Mesenteric fat pad (tissue), 1 donor: ENCODE measurements around the gene C3orf22. TPM values are rescaled to one million over a fixed set of nuclear protein-coding genes. Genes with fewer than 3 reads are reported as not detected.
A peak's percentile ranks its signal among the peaks of the same experiment; 100 is the strongest.

ENCODE experiments used
- DNase-seq: peaks from one replicate; pipeline ENCODE4 v3.0.0-alpha.2; 2020; ENCODE audit warnings: low spot score
- total RNA-seq: library from RNA; stranded (reverse); fragmentation: NEBNext Ultra II Directional; extraction: Animal tissue kit (Norgen Biotek cat#: 25700); gene quantifications from one replicate; pipeline ENCODE4 v1.2.1, GENCODE V29; 2021
- donor health status: DM: yes; HTN: yes; CAD: no.

Gene C3orf22
- total RNA-seq, 1 donor from 2014 or later = not detected

DNA sequence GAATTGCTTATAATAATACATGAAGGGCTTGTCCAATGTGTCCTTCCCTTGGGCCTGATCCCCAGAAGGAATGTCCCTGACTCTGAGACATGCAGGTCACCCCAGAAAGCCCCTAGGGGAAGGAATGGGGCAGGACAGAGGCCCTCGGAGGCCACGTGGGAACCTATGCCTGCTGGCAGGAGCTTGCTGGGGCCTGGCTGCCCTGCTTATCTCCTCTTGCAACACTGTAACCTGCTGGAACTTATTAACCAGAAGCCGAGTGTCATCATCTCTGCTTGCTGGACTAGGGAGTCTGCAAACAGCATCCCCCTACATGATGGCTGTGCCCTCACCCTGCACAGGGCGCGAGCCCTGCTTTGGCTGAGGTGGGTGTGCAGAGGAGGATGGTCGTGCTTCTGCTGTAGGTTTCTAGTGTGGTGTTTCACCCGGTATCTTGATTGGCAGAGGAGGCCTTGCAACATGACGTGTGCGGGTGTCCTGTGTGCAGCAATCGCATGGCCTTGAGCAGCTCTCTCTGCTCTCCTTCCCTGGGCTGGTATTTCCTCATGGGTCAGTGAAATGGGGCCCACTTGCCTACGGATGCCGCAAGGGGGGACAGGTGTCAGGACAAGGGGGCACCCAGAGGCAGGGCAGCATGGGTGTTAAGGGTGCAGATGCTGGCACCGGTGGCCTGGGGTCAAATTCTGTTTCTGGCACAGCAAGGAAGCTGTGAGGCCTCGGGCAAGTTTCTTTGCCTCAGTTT is 29.8 kb downstream of the C3orf22 start:
- peak; percentile 77 for DNase-seq

DNA sequence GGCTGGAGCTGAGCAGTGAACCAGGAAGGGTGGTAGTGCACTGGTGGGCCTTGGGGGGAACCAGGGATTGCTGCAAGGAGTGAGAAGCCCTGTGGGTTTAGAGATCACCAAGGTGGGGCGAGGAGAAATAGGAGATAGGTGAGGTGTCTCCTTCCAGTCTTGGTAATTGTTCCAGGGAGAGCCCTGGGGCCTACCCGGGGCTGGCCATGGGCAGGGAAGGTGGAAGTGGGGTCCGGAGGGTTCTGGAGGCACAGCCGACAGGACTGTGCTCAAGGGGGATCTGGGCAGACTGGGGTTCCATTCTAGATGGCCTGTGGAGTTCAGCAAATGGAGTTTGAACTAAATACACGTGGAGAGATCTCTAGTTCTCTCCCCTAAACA is 30.3 kb downstream of the C3orf22 start:
- DNase-seq = peak; percentile 24

DNA sequence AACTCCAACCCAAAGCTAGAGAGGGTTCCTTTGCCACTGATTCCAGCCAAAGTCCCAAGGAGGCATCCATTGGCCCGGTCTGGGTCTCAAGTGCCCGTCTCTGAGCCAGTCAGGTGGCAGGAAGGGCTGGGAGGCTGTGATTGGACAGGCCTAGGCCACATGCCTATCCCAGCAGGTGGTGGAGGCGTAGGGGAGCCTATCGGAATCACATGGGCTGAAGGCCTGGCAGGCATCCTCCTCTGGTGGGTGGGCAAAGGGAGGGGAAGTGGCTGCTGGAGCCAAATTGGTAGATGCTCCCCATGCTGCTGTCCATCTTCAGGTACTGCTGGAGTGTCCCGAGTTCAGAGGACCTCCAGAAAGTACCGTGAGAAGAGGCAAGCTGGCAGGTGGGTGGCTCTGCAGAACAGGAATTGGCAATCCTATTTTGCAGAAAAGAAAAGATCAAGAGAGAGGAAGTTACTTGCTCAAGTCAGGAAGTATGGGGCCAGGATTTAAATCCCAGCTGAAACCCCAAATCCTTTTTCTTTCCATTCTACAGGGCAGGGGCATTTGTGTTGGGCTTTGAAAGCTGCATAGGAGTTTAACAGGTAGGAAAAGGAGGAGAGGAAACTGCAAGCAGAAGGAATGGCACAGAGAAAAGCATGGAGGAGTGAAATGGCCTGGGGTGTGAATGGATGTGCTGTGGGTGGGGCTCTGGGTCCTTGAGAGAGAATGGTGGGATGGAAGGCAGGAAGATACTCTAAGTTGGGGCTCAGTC is 31.1 kb downstream of the C3orf22 start:
- peak; percentile 67 for DNase-seq

DNA sequence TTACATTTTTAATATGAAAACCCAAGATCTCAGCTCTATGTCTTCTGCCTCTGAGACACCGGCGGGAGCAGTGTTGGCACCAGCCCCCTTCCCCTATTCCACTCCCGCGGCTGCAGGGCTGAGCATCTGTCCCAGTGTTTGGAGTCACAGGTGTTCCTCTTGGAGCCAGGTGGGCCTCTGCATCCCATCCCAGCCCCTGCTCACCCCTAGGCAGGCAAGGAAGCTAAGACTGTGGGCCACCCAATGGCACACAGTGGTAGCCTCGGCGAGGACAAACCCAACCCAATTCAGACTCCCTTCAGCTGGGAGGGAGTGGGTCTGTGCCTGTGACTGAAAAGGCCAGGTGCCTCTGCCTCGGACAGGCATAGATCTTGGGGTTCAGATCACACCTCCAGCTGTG is 31.7 kb downstream of the C3orf22 start:
- DNase-seq = peak; percentile 85

DNA sequence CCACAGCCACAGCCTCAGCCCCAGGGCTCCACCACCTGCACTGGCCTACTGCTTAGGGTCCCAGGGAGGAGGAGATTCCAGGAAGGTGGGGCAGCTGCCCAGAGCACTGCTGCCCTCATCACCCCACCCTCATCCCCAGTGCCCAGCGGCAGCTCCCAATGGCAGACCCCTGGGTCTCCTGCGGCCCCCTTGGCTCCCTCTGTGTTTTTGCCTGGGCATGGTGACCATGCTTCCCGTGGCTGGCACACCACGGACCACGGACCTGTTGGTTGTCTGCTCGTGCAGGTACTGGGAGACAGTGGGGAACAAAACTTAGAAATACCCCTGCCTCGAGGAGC is 32.1 kb downstream of the C3orf22 start:
- peak; percentile 22 for DNase-seq

DNA sequence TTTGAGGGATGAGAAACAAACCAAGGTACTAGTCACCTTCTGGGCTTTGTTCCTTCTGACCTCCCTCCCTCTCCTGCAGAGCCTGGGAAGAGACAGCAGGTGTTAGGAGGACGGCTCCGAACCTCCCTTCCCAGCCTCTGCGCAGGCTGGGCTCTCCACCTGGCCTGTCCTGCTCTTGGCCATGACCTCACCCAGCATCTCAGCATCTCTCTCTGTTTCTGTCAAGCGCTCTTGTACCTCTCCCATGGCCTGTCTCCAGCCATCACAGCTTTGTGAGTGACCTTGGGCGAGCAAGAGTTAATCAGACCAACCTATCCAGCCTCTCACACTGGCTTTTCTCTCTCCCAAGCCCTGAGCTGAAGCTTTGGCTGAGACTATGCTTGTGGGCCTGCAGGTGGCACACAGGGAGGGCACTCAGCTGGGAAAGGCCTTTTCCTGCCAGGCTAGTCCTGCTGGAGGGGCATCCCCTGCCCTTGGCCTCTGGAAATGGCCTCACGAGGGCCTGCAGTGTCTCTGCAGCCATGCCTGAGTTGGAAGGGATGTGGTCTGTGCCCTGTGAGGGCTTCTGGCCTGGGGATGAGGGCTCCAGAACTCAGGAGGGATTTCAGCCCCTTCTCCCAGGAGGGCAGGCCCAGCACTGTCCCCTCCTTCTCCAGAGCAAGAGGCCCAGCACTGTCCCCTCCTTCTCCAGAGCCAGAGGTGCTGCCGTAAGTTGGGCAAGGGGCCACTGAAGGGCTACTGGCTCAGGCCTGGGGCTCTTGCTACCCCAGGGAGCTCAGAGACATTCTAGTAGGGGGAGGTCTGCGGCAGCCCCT is 32.7 kb downstream of the C3orf22 start:
- peak; percentile 75 for DNase-seq

DNA sequence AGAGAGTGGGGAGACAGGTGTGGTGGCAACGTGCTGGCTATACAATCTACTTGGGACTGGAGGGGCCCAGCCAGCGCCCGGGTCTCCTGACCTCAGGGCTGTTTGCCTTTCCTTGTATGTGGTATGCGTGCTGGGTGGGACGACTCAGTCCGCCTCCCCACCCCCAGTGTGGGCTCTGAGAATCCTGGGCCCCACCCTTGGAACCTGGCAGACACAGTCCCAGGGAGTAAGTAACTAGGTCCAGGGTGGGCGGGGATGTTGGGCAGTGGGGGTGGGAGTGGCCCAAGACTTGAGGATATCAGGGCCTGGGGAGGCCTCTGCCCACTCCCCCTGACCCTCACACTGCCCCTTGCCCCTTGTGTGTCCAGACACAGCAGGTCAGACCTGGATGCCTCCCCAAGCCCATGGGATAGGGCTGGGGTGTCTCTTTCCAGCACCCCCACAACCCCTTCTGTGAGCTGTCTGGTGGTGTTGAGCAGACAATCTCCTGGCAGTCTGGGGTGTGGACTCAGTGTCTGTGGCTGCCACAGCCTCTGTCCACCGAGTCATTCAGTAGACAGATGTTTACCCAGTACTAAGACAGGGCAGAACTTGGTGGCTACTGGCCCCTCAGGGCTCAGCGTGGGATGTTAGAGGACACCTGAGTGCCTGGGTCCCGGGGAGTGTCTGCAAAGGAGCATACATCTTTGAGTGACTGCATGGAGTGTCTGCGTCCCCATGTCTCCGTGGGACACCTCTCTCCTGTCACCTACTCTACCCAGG is 33.5 kb downstream of the C3orf22 start:
- peak; percentile 60 for DNase-seq

DNA sequence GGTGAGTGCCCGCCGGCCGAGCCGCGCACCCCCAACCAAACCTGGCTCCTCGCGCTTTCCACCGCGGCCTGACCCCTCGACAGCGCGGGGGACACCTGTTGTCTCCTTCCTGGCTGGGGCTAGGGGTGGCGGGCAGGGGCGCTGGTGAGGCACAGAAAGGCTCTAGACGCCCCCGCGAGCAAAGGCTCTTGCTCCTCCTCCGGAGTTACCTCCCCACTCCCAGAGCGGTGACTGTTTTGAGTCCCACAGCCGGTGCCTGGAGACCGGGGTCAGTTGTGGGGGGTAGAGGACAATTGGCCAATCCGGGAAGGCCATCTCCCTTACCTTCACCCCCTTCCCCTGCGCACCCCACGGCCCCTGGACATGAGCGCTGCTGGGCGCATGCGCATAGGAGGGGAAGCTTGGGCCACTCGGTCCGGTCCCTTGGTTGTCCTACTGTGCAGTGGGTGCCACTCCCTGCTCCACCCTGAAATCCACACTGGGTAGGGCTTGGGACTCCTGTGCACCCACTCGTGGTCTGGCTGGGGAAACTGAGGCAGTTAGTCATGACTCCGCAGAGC is 34.2 kb downstream of the C3orf22 start:
- peak; percentile 89 for DNase-seq

DNA sequence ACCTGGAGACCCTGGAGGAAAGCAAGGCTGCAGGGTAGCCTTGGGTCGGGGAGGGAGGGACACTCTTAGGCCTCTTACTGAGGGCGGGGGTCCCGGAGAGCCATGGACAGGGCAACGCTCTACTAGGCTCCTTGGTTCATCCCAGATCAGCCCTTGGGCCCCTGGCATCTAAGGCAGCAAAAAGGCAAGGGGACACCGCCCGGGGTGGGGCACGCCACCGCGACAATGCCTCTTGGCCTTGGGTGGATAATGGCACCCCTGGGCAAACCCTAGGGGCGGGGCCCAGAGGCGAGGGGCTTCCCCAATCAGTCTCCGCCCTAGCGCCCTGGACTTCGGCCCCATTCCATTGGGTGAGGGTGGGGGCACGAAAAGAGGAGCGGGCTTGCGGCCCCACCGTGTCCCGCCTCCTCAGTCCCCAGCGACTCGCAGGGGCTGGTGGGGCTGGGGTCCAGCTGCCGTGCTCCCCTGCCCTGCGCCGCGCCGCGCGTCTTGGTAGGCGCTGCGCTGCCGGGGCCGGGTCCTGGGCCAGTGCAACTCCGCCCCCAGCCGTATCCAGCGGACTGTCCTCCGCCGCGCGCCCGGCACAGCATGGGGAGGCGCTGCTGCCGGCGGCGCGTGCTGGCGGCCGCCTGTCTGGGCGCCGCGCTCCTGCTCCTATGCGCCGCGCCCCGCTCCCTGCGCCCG is 34.8 kb downstream of the C3orf22 start, which contains the start of gene CHST13:
TSS of gene CHST13 (plus strand) at position 411 of the 684 bp plus-strand sequence. CDS start at position 589, 178 bp downstream.
- DNase-seq = peak; percentile 89

DNA sequence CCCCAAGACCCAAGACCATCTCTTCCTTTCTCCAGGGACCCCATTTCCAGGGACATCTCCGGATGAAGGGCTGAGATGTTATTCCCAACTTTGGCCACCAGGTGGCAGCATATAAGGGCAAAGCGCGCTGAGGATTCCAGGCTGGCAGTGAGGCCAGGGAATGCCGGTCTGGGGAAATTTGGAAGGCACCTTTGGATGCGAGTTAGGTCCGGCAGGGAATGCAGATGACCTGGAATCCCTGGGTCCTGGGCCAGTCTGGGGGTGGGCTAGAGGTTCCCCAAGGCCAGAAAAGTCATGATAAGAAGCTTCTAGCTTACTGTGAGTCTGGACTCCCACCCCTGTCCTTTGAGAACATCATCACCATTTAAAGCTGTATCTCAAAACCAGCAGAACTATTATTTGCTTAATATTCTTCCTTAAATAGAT is 36.4 kb downstream of the C3orf22 start:
- DNase-seq = no peak

DNA sequence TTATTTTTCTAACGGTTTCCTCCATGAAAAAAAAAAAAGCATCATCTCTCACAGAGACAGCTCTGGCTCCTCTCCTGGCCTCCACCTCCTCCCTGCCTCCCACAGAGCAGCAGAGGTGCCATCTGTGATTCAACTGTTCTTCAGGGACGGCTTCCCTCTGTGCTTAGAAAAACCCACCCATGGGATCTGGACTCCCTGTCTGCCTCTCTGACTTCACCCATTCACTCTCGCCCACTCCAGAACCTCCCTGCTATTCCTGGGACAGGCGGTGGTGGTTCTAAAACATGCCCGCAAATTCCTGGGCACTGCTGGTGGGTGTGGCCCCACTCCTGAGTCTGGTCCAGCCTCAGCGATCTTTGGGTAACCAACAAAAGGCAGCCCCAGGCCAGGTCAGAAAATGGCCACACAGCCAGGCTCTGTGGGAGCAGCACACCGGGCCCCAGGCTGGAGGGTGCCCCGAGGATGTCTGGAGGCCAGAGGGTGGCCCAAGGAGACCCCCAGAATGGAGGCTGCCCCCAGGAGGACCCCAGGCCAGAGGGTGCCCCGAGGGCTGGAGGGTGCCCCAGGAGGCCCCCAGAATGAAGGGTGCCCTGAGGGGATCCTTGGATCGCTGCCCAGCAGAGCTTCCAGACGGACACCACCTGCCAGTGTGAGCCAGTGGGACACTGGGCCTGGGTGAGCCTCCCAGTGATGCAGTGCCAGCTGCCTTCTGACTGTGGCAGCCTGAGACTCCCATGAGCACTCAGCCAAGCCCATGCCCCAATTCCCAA is 37.4 kb downstream of the C3orf22 start:
- no peak for DNase-seq

DNA sequence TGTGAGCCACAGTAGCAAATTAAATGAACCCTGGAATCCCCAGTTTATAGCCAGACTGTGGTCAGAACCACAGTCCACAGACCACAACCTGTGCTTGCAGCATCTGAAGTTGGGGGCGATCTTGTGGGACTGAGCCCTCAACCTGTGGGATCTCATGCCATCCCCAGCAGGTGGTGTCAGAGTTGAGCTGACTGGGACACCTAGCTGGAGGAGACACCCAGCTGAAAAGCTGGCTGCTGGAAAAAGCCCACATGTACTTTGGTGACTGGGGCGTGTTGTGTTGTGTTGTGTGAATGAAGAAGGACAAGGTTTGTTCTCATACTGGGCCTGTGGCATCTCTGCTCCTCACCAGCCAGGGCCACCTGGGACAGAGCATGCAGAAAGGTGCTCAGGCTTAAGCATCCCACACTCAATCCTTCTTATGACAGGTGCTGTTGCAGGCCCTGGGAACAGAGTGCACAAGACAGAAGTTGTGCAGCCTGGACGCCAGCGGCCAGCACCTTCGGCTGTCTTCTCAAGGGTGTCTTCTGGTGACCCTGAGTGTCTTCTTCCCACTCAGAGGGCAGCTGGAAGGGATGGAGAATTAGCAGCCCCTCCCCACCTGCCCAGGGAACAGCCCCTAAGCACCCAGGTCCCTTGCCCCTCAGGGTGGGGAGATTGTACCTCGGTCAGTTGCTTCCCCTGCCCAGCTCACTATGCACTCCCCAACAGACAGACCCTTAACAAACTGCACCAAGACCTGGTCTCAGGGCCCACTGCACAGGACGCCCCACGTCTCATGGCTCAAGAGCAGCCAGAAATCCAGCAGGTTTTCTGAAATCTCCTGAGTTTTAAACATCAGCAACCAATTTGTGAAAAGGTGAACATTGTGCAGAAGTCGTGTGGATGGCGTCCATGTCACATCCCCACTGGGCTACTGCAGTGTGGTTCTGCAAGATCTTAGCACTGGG is 39.0 kb downstream of the C3orf22 start:
- no peak for DNase-seq

DNA sequence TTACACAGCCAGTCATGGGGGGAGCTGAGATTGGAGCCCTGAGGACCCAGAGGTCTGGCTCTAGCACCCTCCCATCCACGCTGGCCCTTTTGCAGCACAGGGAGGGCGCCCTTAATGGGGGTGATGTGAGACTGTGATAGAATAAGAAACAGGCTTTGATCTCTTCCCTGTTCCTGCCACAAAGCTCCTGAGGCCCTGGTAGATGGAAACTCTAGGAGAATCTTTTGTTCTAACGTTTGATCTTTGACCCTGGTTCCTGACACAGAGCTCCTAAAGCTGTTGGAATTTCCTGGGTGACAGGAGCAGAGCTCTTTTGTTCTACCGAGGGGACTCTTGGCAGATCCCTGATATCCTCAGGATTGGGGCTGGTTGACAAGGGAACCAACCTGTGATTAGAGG is 40.0 kb downstream of the C3orf22 start:
- DNase-seq = no peak

DNA sequence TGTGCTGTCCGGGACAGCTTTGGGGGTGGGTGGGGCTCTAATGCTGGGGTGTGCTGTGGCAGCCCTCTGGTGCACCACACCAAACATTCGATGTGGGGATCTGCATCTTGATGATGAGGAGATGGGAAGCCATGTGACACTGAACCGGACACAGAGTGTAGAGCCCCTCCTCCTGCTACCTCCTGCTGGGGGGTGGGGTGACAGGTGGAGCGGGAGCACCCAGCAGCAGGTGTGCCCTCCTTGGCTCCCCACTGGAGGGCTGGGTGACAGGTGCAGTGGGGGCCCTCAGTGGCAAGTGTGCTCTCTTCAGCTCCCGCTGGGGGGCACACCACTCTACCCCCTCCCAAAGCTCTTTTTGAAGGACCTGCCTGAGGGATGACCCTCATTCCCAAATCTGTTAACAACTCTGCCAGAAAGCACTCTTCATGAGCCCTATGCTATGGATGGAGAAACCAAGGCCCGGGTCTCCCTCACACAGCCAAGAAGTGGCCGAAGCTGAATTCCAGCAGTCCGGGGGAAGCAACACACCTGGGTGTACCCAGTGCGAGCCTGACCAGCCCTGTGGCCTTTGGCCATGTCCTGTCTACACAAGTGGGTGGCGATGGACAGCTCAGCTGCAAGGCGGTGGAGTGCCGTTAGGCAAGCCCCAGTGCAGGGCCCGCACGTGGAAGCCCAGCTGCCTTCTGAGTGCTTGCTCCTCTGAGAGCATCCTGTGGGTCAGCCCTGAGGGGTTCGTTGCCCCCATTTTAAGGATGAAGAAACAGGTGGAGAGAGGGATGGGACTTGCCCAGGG is 40.5 kb downstream of the C3orf22 start:
- no peak for DNase-seq

DNA sequence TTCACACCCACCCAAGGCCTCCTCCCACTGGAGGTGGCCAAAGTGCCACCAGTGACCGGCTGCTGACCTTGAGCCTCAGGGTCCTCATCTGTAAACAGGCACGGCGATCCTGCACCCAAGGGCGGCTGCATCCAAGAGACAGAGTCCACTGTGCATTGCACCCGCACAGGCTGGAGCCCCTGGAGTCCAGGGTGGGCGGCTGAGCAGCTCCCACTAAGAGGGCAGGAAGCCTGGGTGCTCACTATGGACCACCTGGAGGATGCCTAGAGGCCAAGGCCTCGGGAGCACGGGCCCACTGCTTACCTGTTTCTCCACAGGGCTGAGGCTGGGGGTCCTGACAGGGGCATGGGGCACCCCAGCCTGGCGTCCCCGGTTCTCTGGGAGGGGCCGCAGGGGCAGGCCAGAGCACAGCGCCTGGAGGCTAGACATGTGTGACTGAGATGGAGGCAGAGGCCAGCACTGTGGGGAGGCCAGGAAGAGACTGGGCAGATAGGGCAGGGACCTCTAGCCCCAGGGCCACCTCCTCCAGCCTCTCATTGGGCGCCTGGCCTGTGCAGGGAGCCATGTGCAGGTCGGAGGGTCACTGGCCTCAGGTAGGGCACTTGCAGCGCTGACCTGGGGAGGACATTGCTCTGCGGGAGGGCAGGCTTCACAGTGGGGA is 41.3 kb downstream of the C3orf22 start, which contains the start of gene UROC1:
TSS of gene UROC1 (minus strand) at position 483 of the 661 bp plus-strand sequence. CDS start at position 429, 54 bp downstream.
- no peak for DNase-seq

DNA sequence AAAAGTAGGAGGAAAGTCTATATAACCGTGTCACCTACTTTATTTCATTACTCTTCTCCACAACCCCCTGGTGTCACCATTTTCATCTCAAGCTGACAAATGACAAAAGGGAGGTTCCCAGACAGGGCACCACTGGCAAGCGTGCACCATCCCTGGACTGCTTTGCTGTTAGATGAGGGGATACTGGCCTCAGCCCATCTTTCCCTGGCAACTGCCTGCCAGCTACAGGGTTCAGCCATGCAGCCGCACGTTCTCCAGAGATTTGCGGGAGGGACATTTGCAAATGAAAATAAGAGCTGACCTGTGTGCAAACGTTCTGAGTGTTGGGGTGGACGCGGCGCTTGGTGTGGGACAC is 41.8 kb downstream of the C3orf22 start:
- no peak for DNase-seq
